HG02642 (cell line): ENCODE data around the gene SPSB3.
"Not testable (repeated sequence)": the region's sequence is repeated elsewhere in the genome, so short reads cannot be mapped to it uniquely, and the experiment has no call there.

Source experiments
- ATAC-seq: cut with Tn5 transposase; IDR thresholded peaks from one replicate; pipeline ENCODE4 v1.9.1; 2021; ENCODE audit warnings: mild to moderate bottlenecking; ENCODE audit not compliant: unreplicated experiment, poor library complexity

Gene SPSB3

DNA sequence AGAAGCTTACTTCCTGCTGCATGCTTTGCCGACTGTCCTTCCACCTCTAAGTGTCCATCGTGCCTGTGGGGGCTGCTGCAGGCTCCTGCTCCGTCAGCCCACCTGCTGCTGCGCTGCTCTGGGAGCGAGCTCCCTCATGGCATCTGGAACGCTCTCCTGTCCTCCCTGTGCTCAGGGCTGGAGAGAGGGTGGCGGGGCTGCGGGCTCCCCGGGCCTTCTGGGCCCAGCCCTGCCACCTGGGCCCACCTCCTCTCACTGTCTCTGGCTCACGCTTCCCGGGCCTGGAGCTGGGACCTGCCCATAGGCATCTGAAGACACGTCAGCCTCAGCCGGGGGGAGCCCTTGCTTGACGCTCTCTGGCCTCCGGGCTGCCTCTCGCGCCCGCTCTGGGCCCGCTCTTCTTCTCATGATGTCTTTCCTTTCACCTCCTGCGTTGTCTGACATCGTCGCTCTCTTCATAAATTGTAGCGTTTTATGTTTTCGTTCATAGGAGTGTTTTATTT lies 38.0 kb downstream of the SPSB3 start:
- ATAC-seq = no peak

DNA sequence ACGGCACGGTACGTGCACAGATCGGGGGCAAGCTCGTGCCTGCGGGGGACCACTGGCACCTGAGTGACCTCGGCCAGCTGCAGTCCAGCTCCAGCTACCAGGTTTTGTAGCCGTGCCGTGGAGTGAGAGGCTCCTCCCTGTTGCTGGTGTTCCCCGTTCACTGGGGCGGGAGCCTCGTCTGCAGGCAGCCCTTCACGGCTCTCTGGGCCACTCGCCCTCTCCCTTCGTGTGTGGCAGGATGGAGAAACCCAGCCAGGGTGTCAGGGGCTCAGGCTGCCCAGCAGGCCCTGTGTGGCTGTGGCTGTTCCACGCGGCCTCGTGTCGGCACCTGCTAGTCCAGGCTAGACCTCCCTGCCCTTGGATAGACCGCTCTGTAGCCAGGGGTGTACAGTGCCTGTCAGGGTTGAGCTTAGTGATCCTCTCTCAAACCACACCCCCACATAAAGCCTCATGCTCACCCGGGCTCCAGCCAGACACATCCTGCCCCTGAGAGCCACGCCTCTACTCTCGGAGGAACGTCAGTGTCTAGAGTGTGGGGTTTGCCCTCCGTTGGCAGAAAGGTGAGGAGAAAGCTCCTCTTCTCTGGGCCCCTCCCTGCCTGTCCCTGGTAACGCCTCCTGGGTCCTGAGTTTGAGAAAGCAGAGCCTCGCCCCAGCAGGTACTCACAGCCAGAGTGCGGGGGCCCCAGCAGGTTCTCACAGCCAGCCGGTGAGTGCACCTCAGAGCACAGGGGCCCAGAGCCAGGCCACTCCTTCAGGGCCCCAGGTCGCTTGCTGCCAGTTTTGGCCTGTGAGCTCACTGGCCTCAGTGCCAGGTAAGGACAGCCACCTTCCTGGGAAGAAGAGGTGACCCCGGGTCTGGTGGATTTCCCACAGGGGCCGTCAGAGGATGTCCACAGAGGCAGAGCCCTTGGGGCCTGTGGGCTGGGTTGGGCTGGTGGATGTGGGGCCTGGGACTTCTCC lies 38.7 kb downstream of the SPSB3 start:
- ATAC-seq = no peak

DNA sequence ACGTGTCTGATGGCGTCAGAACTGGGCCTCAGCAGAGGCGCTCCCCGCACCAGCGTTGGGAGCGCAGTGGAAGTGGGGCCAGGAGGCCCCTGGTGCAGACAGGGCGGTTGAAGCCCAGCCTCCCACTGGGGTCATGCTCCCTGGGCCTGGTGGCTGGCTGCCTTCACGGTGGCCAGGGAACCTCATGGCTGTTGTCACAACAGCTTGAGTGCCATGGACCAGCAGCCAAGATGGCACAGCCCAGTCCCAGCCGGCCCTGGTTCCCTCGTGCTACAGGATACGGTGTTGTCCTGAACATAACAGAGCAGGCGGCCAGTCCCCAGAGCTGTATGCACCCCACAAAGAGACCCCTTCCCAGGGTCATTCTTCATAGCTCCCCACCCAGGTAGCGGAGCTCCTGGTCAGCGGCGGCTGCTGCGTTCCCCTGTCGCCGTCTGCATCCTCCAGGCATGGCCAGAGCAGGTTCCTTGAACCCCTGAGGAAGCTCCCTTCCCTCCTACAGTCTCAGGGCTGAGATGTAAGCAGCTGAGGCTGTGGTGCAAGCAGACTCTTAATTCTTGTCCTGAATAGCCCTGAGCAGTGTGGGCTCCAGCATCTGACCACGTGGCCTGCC lies 40.7 kb downstream of the SPSB3 start:
- no peak for ATAC-seq

DNA sequence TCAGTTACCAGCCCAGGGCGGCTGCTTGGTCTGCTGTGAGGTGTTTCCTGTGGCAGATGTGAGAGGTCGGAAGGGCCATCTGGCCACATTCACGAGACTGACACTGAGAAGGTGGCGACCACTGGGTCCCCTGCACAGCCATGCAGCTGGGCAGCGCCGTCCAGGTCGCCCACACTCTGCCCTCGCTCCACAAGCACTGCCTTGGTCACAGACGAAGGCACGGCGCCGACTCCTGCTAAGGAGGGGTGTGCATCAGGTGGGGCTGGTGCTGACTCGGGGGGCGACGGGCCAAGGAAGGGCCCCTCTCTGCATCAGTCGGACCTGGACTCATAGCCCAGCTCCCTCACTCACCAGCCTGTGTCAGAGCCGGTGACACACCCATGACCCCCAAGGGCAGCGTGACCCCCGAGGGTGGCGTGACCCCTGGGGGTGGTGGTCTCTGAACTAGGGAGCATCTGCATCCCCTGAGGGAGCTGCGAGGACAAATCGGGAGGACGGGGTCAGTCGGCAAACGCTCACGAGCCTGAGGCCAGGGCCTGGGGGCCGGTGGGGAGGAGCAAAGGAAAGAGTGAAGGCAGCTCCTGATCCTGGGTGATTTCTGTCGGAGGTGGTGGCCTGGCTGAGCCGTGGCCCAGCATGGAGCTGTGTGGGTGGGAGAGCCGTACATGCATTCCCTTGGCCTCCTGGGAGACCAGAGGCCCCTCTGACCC lies 41.4 kb downstream of the SPSB3 start:
- ATAC-seq = no peak

DNA sequence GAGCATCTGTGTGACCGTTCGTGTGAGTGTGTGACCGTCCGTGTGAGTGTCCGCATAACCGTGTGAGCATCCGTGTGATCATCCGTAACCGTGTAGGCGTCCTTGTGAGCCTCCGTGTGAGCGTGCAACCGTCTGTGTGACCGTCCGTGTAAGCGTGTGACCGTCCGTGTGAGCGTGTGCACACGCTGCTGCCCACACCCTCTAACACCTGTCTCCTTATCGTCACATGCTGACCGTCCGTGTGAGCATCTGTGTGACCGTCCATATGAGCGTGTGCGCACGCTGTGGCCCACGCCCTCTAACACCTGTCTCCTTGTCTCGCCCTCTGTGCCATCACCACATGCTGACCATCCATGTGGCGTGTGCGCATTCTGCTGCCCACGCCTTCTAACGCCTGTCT lies 42.1 kb downstream of the SPSB3 start:
- no peak for ATAC-seq

DNA sequence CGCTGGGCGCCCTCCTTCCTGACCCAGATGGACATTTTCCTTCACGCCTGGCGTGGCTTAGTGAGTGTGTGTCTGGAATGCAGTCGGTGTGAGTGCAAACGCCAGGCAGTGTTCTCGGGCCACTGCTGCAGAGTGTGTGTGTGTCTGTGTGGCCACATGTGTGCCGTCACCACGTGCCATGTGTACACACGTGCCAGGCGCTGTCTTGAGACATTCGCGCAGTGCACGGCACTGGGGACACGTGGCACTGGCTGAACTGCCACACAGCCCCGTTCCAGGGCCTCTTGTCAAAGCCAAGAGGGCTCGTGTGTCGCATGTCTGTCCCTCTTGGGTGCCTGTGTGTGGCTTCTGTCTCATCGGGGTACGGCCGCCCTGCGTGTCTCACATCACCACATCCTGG lies 47.6 kb downstream of the SPSB3 start:
- ATAC-seq = no peak

DNA sequence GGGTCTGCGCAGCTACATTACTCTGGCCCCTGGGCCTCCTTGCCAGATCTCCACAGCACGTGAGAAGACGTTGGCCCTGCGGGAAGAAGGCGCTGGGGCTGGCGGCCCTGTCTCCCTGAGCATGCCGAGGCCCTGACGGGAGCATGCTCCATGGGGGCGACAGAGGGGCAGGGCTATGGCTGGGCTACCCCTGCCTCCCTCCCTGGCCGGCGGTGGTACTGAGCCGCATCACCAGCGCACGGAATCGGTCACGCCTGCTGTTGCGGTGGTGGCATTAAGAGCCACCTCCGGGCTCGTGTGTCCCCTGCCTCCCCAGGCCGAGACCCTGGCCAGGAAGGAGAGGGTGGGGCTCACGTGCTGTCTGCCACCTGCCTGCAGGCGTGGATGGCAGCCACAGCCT lies 48.2 kb downstream of the SPSB3 start:
- ATAC-seq = no peak

DNA sequence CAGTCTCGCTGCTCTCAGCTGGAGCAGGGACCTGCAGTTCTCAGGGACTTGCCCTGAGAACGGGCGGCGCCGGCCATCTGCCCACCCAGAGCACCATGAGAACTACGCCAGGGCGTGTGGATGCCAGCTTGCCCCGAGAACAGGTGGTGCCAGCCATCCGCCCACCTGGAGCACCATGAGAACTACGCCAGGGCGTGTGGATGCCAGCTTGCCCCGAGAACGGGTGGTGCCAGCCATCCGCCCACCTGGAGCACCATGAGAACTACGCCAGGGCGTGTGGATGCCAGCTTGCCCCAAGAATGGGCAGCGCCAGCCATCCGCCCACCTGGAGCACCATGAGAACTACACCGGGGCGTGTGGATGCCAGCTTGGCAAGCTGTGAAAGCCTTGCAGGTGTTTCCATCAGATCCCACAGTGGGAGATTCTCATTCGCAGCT lies 49.8 kb downstream of the SPSB3 start:
- not testable (repeated sequence) for ATAC-seq

DNA sequence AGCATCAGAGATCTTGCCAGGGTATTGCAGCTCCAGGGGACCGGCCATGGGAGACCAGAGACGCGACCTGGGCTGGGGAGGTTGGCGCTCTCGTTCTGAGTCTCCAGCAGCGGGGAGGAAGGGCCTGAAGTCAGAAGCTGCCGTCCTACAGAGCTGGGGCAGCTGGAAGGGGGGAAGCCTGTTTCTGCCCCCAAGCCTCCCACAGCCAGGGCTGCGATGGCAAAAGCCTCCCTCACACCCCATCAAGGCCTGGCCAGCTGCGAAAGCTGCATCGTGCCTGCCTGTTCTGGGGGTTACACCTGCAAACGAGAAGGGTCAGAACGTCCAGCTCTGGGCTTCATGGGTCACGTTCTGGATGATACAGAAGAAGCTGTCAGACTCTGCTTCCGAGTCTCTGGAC lies 50.3 kb downstream of the SPSB3 start:
- ATAC-seq = no peak

DNA sequence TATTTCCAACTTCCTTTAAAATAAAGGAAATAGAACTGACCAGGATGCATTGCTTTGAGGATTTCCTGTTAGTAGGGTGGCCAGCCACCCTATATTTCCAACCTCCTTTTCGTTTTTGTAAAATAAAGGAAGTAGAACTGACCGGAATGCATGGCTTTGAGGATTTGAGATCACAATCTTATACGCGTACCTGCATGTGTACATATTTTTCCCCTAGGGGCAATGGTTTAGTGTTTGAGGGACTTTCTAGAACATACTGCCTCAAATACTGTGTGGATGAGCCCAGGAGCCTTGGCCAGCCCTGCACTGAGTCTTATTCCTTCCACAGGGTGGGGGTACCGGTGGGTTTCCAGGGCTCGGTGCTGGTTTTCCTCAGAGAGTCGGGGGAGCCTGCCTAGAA lies 50.8 kb downstream of the SPSB3 start:
- no peak for ATAC-seq

DNA sequence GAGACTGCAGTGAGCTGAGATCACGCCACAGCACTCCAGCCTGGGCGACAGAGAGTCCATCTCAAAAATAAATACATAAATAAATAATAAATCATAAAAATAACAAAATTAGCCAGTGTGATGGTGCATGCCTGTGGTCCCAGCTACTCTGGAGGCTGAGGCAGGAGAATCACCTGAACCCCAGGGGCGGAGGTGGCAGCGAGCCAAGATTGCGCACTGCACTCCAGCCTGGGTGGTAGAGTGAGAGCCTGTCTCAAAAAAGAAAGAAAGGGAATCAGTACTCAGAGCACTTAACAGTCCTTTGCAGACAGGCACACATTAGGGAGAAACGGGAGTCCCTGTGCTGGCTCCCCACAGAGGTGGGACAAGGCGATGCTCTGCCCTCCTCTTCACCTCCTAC lies 51.3 kb downstream of the SPSB3 start:
- no peak for ATAC-seq

DNA sequence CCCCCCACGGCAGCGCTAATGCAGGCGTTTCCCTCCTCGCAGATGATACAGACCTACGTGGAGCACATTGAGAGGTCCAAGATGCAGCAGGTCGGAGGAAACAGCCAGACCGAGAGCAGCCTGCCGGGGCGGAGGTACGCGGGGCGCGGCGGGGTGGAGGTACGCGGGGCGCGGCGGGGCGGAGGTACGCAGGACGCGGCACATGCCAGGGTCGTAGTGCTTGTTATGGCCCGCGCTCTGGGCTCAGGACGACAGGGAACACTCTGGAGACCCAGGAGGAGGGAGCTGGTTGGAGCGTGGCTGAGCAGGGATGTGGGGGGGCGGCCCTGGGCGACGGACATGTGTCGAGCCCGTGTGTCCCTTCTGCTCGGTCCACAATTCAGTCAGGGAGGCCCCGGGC lies 52.9 kb downstream of the SPSB3 start:
- no peak for ATAC-seq

DNA sequence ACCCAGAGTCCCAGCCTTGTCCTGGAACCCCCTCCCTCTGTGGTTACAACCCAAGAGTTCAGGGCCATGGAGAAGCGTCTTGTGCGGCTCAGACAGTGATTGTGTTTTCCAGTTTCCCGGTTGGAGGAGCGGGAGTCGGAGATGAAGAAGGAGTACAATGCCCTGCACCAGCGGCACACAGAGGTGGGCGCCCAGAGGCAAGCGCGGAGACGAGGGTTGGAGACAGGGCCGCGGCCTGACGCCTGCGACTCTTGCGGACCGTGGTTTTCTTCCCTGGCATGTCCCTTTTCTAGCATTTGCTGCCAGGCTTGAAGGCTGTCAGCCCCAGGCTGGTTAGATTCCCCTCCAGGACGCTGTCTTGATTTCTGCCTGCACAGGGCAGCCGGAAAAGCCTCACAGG lies 53.3 kb downstream of the SPSB3 start:
- no peak for ATAC-seq

DNA sequence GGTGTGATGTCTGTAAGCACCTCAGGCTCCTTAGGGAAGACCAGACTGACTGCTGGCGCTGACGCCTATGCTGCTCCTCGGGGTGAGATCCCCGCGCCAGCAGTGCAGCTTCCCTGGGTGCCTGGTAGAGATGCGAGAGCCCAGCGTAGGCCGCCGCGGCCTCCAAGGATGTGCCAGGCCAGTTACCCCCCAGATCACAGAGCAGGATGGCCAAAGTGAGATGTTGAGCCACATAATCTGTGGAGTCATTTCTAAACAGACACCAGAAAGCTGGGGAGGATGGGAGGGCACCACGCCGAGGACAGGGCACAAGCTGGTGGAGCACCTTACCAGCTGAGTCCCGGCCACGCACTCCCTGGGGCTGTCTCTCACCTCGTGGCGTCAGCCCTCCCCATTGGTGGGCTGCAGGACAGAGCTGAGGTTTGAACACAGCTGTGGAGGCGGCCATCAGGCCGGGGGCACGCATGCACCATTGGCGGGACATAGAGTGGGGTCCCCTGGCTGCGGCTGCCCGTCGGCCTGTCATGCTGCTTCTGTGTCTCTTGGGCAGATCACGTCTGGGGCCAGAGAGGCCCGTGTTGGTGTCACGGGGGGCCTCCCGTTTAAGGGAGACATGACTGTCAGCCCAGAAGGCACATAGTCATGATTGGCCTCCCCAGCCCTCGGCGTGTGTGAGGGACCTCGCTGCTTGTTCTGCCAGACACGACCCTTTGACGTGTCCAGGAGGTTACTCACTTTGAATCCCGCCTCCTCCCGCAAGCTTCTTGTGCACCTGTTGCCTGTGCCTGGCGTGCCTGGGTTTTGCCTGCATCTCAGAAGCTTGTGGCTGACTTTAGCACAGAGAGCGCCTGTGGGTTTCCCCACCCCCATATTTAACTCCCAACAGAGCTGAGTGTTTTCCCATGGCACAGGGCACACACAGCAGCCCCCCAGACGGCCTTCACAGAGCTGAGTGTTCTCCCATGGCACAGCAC lies 54.4 kb downstream of the SPSB3 start:
- no peak for ATAC-seq
